HG02973 (cell line): ENCODE measurements around the gene PGAM1.
"Not testable (repeated sequence)": the region's sequence is repeated elsewhere in the genome, so short reads cannot be mapped to it uniquely, and the experiment has no call there.

Experiments
- ATAC-seq: cut with Tn5 transposase; IDR thresholded peaks from one replicate; pipeline ENCODE4 v1.9.1; 2021; ENCODE audit warnings: moderate library complexity; ENCODE audit not compliant: unreplicated experiment

The PGAM1 gene

GRCh38 chr10:97425964-97426775, at the start of gene PGAM1:
TSS of gene PGAM1 (plus strand) at chr10:97426191. CDS start at chr10:97426308, 117 bp downstream.
- peak; percentile 73 for ATAC-seq

GRCh38 chr10:97376413-97376812, 49.6 kb upstream of the PGAM1 start:
- ATAC-seq = no peak

- ATAC-seq = no peak
Observed at GRCh38 chr10:97378933-97379921, 46.8 kb upstream of the PGAM1 start.

GRCh38 chr10:97380516-97380915, 45.5 kb upstream of the PGAM1 start:
- ATAC-seq = no peak

- ATAC-seq = no peak
Observed at GRCh38 chr10:97381626-97382025, 44.4 kb upstream of the PGAM1 start.

GRCh38 chr10:97383159-97383558, 42.8 kb upstream of the PGAM1 start:
- ATAC-seq = no peak

GRCh38 chr10:97384156-97384555, 41.8 kb upstream of the PGAM1 start:
- no peak for ATAC-seq

- ATAC-seq = no peak
Observed at GRCh38 chr10:97384641-97385040, 41.4 kb upstream of the PGAM1 start.

- no peak for ATAC-seq
Observed at GRCh38 chr10:97385565-97385964, 40.4 kb upstream of the PGAM1 start.

- no peak for ATAC-seq
Observed at GRCh38 chr10:97388152-97388551, 37.8 kb upstream of the PGAM1 start.

- ATAC-seq = no peak
Observed at GRCh38 chr10:97390091-97390490, 35.9 kb upstream of the PGAM1 start.

GRCh38 chr10:97393034-97393573, 32.9 kb upstream of the PGAM1 start:
- ATAC-seq = no peak

- ATAC-seq = no peak
Observed at GRCh38 chr10:97396056-97396455, 29.9 kb upstream of the PGAM1 start.

- ATAC-seq = no peak
Observed at GRCh38 chr10:97399843-97400545, 26.0 kb upstream of the PGAM1 start.

- ATAC-seq = peak; percentile 95
Observed at GRCh38 chr10:97400665-97401454, 25.1 kb upstream of the PGAM1 start, which contains the start of gene RRP12. TSS of gene RRP12 (minus strand) at chr10:97401340. CDS start at chr10:97401231, 109 bp downstream.

- no peak for ATAC-seq
Observed at GRCh38 chr10:97401455-97401919, 24.5 kb upstream of the PGAM1 start.

- ATAC-seq = no peak
Observed at GRCh38 chr10:97404044-97404443, 21.9 kb upstream of the PGAM1 start.

- ATAC-seq = no peak
Observed at GRCh38 chr10:97406064-97406463, 19.9 kb upstream of the PGAM1 start.

GRCh38 chr10:97406483-97406882, 19.5 kb upstream of the PGAM1 start:
- not testable (repeated sequence) for ATAC-seq
